ENCODE results near the gene SRGAP3.

SRGAP3 gene

GRCh38 chr3:9142362-9142761 lies 107.1 kb downstream of the SRGAP3 start:
- no peak for DNase-seq (ENCODE audit: low spot score)

- DNase-seq (ENCODE audit: low spot score), result no peak
These were observed 107.5 kb downstream of the SRGAP3 start for GRCh38 chr3:9141928-9142289.

GRCh38 chr3:9139366-9139765 lies 110.1 kb downstream of the SRGAP3 start:
- no peak for DNase-seq (ENCODE audit: low spot score)

- no peak for DNase-seq (ENCODE audit: low spot score)
These were observed 111.8 kb downstream of the SRGAP3 start for GRCh38 chr3:9137676-9138075.

- no peak for DNase-seq (ENCODE audit: low spot score)
These were observed 112.5 kb downstream of the SRGAP3 start for GRCh38 chr3:9136746-9137465.

- DNase-seq (ENCODE audit: low spot score), result no peak
These were observed 113.4 kb downstream of the SRGAP3 start for GRCh38 chr3:9135930-9136525.

GRCh38 chr3:9135526-9135925 lies 113.9 kb downstream of the SRGAP3 start:
- DNase-seq (ENCODE audit: low spot score), result no peak

GRCh38 chr3:9133656-9134055 lies 115.8 kb downstream of the SRGAP3 start:
- no peak for DNase-seq (ENCODE audit: low spot score)

GRCh38 chr3:9130345-9131305 lies 118.8 kb downstream of the SRGAP3 start:
- no peak for DNase-seq (ENCODE audit: low spot score)

GRCh38 chr3:9129365-9129764 lies 120.1 kb downstream of the SRGAP3 start:
- no peak for DNase-seq (ENCODE audit: low spot score)

GRCh38 chr3:9125278-9125951 lies 124.0 kb downstream of the SRGAP3 start:
- DNase-seq (ENCODE audit: low spot score), result no peak

GRCh38 chr3:9124730-9125129 lies 124.7 kb downstream of the SRGAP3 start:
- DNase-seq (ENCODE audit: low spot score), result no peak

GRCh38 chr3:9123840-9124239 lies 125.6 kb downstream of the SRGAP3 start:
- DNase-seq (ENCODE audit: low spot score), result no peak

- DNase-seq (ENCODE audit: low spot score), result no peak
These were observed 126.6 kb downstream of the SRGAP3 start for GRCh38 chr3:9122732-9123364.

- no peak for DNase-seq (ENCODE audit: low spot score)
These were observed 128.0 kb downstream of the SRGAP3 start for GRCh38 chr3:9121366-9122001.

- DNase-seq (ENCODE audit: low spot score), result no peak
These were observed 130.1 kb downstream of the SRGAP3 start for GRCh38 chr3:9119331-9119730.

- no peak for DNase-seq (ENCODE audit: low spot score)
These were observed 131.2 kb downstream of the SRGAP3 start for GRCh38 chr3:9118222-9118621.

GRCh38 chr3:9117220-9117619 lies 132.2 kb downstream of the SRGAP3 start:
- no peak for DNase-seq (ENCODE audit: low spot score)

- no peak for DNase-seq (ENCODE audit: low spot score)
These were observed 133.1 kb downstream of the SRGAP3 start for GRCh38 chr3:9116336-9116735.

GRCh38 chr3:9115336-9115735 lies 134.1 kb downstream of the SRGAP3 start:
- DNase-seq (ENCODE audit: low spot score), result no peak

GRCh38 chr3:9113040-9113439 lies 136.4 kb downstream of the SRGAP3 start:
- no peak for DNase-seq (ENCODE audit: low spot score)

Data from COLO829 (cell line).